ENCODE measurements around the gene CHST7.

Gene CHST7

GRCh38 chrX:46573892-46574773 is 568 bp downstream of the CHST7 start:
- H3K4me3 ChIP-seq (ENCODE audit: low read depth, low read length), result peak overlapping the region; percentile 58

- H3K4me3 ChIP-seq (ENCODE audit: low read depth, low read length), result peak overlapping the region; percentile 58
Measured at GRCh38 chrX:46574774-46575381, 1.3 kb downstream of the CHST7 start.

GRCh38 chrX:46575586-46575985 is 2.0 kb downstream of the CHST7 start:
- peak overlapping the region; percentile 58 for H3K4me3 ChIP-seq (ENCODE audit: low read depth, low read length)

DNA sequence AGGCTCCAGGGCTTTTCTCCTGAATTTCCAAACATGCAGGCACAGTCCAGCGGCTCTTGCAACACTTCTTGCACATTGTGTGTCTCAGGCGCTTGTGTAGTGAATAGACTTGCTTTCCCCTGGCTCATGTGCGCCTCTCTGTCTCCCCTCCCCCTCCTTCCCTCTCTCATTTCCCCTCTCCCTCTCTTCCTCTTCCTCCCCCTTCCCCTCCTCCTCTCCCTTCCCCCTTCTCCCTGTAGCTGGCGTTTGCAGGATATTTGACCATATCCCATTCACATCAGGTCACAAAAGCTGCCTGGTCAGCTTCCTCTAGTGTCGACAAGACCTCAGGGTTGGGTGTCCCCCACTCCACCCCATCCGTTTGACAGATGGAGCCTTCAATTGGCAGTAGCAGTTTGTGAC is 2.4 kb downstream of the CHST7 start:
- H3K4me3 ChIP-seq (ENCODE audit: low read depth, low read length), result peak overlapping the region; percentile 58

DNA sequence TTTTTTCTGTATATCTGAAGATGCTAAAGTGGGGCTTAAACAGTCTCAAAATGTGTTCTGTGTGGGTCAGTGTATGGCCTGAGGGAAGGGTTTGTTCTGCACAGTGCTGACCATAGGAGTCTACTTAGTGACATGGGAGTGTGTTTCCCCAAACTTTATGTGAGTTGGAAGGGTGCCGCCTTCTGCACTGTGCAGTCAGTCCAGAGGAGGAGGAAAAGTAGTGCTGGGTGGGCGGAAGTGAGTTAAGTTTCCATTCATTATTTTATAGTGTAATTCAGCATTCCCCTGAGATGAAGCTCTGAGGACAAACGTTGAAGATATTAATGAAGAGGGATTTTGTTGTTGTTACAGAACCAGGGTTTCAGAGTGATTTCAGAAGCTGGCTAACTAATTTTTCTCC is 2.9 kb downstream of the CHST7 start:
- peak overlapping the region; percentile 13 for H3K4me3 ChIP-seq (ENCODE audit: low read depth, low read length)

DNA sequence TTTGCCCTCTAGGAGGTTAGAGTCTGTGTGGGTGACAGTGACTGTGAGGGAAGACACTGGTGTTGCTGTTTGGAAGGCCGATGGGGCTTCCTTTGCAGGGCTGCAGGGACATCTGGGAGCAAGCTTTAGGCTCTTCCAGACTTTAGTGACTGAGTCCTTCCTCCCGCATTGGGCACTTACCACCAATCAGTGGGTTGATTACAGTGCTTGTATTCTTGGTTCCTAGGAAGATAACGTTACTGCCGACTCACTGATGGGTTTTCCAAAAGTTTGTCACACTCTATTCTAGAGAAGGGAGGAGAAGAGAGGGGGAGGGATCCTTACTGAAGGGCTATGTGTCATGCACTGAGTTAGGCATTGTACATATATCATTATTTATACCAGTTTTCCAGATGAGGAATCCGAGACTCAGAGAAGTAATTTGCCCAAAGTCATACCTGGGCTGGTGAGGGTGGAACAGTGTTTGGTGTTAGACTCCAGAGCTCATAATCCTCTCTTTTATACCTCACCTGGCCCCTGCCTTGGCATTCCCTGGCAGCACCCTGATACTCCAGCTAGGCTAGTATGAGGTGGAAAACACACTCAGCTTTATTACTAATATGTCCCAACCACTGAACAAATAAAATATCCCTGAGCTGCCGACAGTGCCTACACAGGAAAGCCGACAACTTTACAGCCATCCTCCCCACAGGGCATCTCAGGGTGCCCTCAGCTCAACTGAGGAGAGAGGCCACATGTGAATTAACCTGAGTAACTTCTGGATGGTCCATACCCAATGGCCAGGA is 3.8 kb downstream of the CHST7 start:
- H3K4me3 ChIP-seq (ENCODE audit: low read depth, low read length), result no peak overlapping the region

- H3K4me3 ChIP-seq (ENCODE audit: low read depth, low read length), result no peak overlapping the region
Measured at GRCh38 chrX:46579250-46579649, 5.7 kb downstream of the CHST7 start.

- no peak overlapping the region for H3K4me3 ChIP-seq (ENCODE audit: low read depth, low read length)
Measured at GRCh38 chrX:46580613-46581012, 7.0 kb downstream of the CHST7 start.

DNA sequence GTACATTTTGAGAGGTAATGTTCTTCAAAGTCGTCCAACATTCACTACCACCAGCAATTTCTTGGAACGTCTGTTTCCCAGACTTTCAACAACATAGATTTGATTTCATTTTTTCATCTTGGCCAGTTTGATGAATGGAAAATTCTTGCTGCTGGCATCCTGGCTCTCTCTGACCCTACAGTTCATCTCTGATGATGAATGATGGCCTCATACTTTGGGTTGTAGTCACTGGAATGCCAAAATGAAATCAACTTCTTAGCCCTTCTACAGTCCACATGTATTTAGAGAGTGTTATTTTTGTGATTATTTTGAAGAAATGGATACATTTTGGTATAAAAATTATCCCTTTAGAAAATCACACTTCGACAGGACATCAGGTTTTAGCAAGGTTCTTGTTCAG is 8.8 kb downstream of the CHST7 start:
- H3K4me3 ChIP-seq (ENCODE audit: low read depth, low read length), result no peak overlapping the region

- H3K4me3 ChIP-seq (ENCODE audit: low read depth, low read length), result no peak overlapping the region
Measured at GRCh38 chrX:46582966-46583365, 9.4 kb downstream of the CHST7 start.

DNA sequence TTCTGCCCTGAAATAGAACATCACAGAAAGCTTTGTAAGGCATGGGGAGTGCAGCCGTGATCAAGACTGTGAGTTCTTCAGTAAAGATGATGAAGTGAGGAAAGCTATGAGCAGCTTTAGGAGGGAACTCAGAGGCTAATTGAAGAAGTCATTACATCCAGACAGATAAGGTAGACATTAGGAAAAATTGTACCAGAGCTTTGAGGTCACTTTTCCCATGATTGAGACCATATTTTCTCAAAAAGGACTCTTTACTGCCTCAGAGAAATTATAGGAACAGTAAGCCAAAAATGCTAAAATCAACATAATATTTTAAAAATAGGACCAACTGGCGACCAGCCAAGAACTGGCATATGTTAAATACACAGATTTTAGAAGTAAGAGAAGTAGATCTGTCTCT is 11.2 kb downstream of the CHST7 start:
- H3K4me3 ChIP-seq (ENCODE audit: low read depth, low read length), result no peak overlapping the region

DNA sequence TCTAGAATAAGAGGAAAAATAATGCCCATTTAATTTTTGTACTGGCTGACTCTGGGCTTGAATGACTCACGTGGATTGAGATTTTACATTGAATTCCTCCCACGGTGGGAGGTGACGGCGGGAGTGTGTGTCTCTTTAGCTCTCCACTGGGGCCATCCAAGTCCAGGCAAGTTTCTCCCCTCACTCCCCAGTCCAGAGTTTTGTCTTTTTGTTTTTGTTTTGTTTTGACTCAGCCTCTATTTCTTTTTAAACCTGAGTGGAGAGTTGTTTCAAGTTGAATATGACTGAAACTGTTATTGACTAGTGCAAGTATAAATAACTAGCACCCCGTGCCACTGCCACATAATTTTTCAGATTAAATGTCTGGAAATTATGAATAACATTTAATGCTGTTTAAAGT is 13.6 kb downstream of the CHST7 start:
- no peak overlapping the region for H3K4me3 ChIP-seq (ENCODE audit: low read depth, low read length)

- H3K4me3 ChIP-seq (ENCODE audit: low read depth, low read length), result no peak overlapping the region
Measured at GRCh38 chrX:46587753-46588171, 14.2 kb downstream of the CHST7 start.

GRCh38 chrX:46588263-46588662 is 14.7 kb downstream of the CHST7 start:
- no peak overlapping the region for H3K4me3 ChIP-seq (ENCODE audit: low read depth, low read length)

DNA sequence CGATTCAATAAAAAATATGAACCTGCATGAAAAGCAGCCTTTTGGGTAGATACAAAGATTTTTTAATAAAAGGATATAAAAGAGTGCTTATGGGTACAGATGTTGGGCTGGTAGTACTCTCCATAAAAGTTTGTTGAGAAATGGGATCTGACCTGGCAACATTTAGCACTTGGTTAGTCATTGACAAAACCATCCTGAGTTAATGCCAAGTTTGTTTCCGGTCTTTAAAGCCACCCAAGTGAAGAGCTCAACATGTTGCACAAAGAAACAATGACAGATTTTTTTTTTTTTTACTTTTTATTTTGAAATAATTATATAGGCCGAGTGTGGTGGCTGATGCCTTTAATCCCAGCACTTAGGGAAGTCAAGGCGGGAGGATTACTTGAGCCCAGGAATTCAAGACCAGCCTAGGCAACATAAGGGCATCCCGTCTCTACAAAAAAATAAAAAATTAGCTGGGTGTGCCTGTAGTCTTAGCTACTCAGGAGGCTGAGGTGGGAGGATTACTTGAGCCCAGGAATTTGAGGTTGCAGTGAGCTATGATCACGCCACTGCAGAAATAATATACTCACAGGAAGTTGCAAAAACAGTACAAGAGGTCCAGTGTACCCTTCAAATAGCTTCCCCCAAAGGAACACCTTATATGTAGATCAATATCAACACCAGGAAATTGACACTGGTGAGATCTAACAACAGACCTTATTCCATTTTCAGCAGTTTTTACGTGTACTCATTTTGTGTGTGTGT is 16.6 kb downstream of the CHST7 start:
- no peak overlapping the region for H3K4me3 ChIP-seq (ENCODE audit: low read depth, low read length)

DNA sequence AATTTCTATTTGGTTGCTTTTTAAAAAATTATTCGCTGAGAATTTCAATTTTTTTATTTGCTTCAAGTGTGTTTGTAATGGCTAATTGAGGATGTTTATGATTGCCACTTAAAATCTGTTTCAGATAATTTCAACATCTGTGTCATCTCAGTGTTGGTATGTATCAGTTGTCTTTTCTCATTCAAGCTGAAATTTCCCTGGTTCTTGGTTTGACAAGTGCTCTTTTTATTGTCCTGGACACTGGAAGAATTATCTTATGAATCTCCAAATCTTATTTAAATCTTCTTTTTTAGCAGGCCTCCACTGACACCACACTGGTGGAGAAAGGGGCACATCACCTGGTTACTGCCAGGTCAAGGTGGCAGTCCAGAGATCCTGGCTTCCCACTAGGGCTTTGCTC is 21.5 kb downstream of the CHST7 start:
- no peak overlapping the region for H3K4me3 ChIP-seq (ENCODE audit: low read depth, low read length)

DNA sequence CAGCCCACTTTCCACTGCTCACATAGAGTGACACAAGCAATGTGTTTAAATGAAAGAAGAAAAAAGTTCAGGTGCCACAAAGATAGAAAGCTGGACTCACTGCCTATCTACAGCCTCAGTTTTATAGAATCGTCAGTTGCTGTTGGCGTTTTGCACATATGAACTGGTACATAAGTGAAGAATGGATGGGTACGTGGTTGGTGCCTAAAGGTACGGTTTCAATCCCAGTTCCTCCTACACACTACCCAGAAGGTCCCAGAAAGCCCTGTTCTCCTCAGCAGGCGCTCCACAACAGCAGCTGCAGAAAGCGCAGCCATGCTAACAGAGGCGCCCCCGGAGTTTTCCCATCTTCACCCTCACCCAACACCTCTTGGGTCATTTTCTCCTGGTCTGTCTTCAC is 23.6 kb downstream of the CHST7 start:
- no peak overlapping the region for H3K4me3 ChIP-seq (ENCODE audit: low read depth, low read length)

DNA sequence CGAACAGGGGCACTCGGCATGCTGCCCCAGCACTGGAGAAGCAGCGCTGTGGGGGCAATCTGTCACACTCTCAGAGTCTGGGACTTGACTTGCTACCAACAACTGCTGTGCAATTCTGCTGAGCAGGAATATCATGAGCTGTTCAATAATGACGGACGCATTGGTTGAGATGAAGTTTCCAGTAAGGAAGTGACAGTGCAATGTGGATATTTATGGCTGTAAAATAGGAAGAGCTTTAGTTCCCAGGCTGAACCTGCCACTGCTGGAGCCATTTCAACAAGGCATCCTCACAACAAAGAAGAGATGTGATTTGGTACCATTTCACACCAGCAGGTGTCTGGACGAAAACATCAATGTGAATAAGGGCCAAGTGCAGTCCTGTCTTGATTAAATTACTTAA is 24.2 kb downstream of the CHST7 start:
- no peak overlapping the region for H3K4me3 ChIP-seq (ENCODE audit: low read depth, low read length)

- H3K4me3 ChIP-seq (ENCODE audit: low read depth, low read length), result no peak overlapping the region
Measured at GRCh38 chrX:46599051-46599560, 25.5 kb downstream of the CHST7 start.

DNA sequence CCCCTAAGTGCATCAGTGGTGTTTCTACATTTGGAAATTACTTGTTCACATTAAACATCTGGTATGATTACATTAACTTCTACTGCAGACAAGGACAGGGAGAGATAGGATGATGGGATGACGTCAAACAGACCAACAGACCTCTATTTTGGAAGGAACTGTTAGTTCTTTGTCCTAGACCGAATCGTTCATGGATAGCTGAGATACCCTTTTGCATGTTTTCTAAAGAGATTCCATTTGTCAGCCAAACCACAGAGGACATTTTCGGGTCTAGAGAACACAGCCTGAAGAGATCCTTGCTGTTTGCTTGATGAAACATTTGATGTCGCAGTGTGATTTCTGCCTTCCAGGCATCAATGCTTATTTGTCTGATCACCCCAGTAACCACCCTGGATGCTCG is 27.7 kb downstream of the CHST7 start:
- no peak overlapping the region for H3K4me3 ChIP-seq (ENCODE audit: low read depth, low read length)
